HEK293T (cell line): ENCODE results near the gene TMEM176B.

Experiments
- CTCF ChIA-PET: fragments of 350-600 bp; formaldehyde crosslinking; extraction: SDS; loops from one replicate; lab custom pipeline; 2021; ENCODE audit warnings: antibody characterized with exemption, inconsistent platforms; lab: Yijun Ruan, JAX
- POLR2A ChIA-PET: fragments of 350-600 bp; formaldehyde crosslinking; extraction: SDS; loops from one replicate; lab custom pipeline; 2020; ENCODE audit warnings: antibody characterized with exemption, inconsistent platforms; lab: Yijun Ruan, JAX
- DNase-seq: peaks from one replicate; pipeline ENCODE4 v3.0.0; 2012; ENCODE audit warnings: mixed read lengths; ENCODE audit errors: extremely low spot score
- ARNT ChIP-seq: fragments of 450-650 bp; IDR thresholded peaks from 2 replicates; pipeline ENCODE4 v1.6.1; 2017; ENCODE audit warnings: mild to moderate bottlenecking
- BHLHE40 ChIP-seq: fragments of 450-650 bp; IDR thresholded peaks from 2 replicates; pipeline ENCODE4 v1.6.1; 2016; ENCODE audit warnings: mild to moderate bottlenecking, moderate library complexity, borderline replicate concordance
- CTBP1 ChIP-seq: fragments of 450-650 bp; IDR thresholded peaks from 2 replicates; pipeline ENCODE4 v1.6.1; 2016; ENCODE audit warnings: borderline replicate concordance
- ELF4 ChIP-seq: fragments of 450-650 bp; IDR thresholded peaks from 2 replicates; pipeline ENCODE4 v1.6.1; 2017; ENCODE audit warnings: antibody characterized with exemption
- FOXK2 ChIP-seq: fragments of 450-650 bp; IDR thresholded peaks from 2 replicates; pipeline ENCODE4 v1.6.1; 2016; ENCODE audit warnings: mild to moderate bottlenecking
- FOXM1 ChIP-seq: fragments of 450-650 bp; IDR thresholded peaks from 2 replicates; pipeline ENCODE4 v1.6.1; 2017; ENCODE audit warnings: mild to moderate bottlenecking, borderline replicate concordance
- HDGF ChIP-seq: fragments of 450-650 bp; IDR thresholded peaks from 2 replicates; pipeline ENCODE4 v1.6.1; 2017; ENCODE audit warnings: antibody characterized with exemption, borderline replicate concordance
- L3MBTL2 ChIP-seq: fragments of 450-650 bp; conservative IDR thresholded peaks from 2 replicates; pipeline ENCODE4 v1.6.1; 2016; ENCODE audit warnings: mild to moderate bottlenecking
- LEF1 ChIP-seq: fragments of 450-650 bp; IDR thresholded peaks from 2 replicates; pipeline ENCODE4 v1.6.1; 2017; ENCODE audit warnings: mild to moderate bottlenecking, borderline replicate concordance
- NFRKB ChIP-seq: fragments of 450-650 bp; IDR thresholded peaks from 2 replicates; pipeline ENCODE4 v1.6.1; 2016; ENCODE audit warnings: mild to moderate bottlenecking, moderate library complexity
- PKNOX1 ChIP-seq: fragments of 450-650 bp; IDR thresholded peaks from 2 replicates; pipeline ENCODE4 v1.6.1; 2016
- SUZ12 ChIP-seq: fragments of 450-650 bp; IDR thresholded peaks from 2 replicates; pipeline ENCODE4 v1.6.1; 2016; ENCODE audit warnings: mild to moderate bottlenecking
- TARDBP ChIP-seq: fragments of 450-650 bp; IDR thresholded peaks from 2 replicates; pipeline ENCODE4 v1.6.1; 2016
- ZNF384 ChIP-seq: fragments of 450-650 bp; IDR thresholded peaks from 2 replicates; pipeline ENCODE4 v1.6.1; 2016

The TMEM176B gene

GRCh38 chr7:150745876-150746275, 54.3 kb downstream of the TMEM176B start:
- CTCF ChIA-PET: no interaction called here
- POLR2A ChIA-PET: no interaction called here
- TF ChIP-seq PKNOX1: no peak
- TF ChIP-seq BHLHE40: no peak
- no peak for TF ChIP-seq ARNT
- no peak for TF ChIP-seq CTBP1
- no peak for TF ChIP-seq HDGF
- TF ChIP-seq L3MBTL2: no peak
- no peak for TF ChIP-seq FOXK2
- DNase-seq: no peak

- TF ChIP-seq PKNOX1 (no peak), LEF1 (no peak), CTBP1 (no peak), HDGF (no peak), L3MBTL2 (no peak), ARNT (no peak), ELF4 (no peak), SUZ12 (no peak)
- CTCF ChIA-PET: interaction anchor here (0.6 kb wide), 1 partner anchor 11 kb away, joined by 3 read pairs; no protein-coding TSS in a partner anchor
- DNase-seq: no peak
- POLR2A ChIA-PET: no interaction called here
Measured at GRCh38 chr7:150745086-150745485, 55.1 kb downstream of the TMEM176B start.

- no peak for DNase-seq
- CTCF ChIA-PET: interaction anchor here (0.6 to 1.4 kb wide), 2 partner anchors 184 to 295 kb away, joined by 3 to 4 read pairs; no protein-coding TSS in a partner anchor
- POLR2A ChIA-PET: no interaction called here
- TF ChIP-seq NFRKB (no peak), ZNF384 (no peak), BHLHE40 (no peak), FOXK2 (no peak), TARDBP (no peak)
Measured at GRCh38 chr7:150744041-150744656, 56.0 kb downstream of the TMEM176B start.

GRCh38 chr7:150742286-150742968, 57.7 kb downstream of the TMEM176B start:
- TF ChIP-seq LEF1 (no peak), TARDBP (no peak), FOXM1 (no peak), SUZ12 (no peak), FOXK2 (no peak)
- no peak for DNase-seq
- ChIA-PET POLR2A (no interaction called here), CTCF (interaction anchor here (0.6 to 1.4 kb wide), 2 partner anchors 9 to 294 kb away, joined by 3 to 4 read pairs; no protein-coding TSS in a partner anchor)
